ENCODE measurements around the gene SDK1.

- no peak for TF ChIP-seq CTCF (conservative IDR thresholded peaks at IDR 0.05; ENCODE audit: low read depth in 2 of 2)
- TF ChIP-seq CREB1 (CRISPR knock-in tag; IDR thresholded peaks at IDR 0.05; ENCODE audit: low read depth), result no peak
- no peak for TF ChIP-seq ETS1 (IDR thresholded peaks at IDR 0.05)
- TF ChIP-seq JUNB (IDR thresholded peaks at IDR 0.05; ENCODE audit: unreplicated experiment), result no peak
- no peak for TF ChIP-seq REST (IDR thresholded peaks at IDR 0.05; ENCODE audit: unreplicated experiment)
- no peak for TF ChIP-seq POLR2AphosphoS5 (IDR thresholded peaks at IDR 0.05; ENCODE audit: low read depth)
Observed at GRCh38 chr7:3480197-3480596, 179.1 kb downstream of the SDK1 start.

Measured in GM23338 (cell line).